Nephron progenitor cell (in vitro differentiated cells): ENCODE measurements around the gene RAE1.

ENCODE experiments used
- DNase-seq: peaks from one replicate; pipeline ENCODE4 v3.0.0; 2021
- H3K27ac Mint-ChIP-seq: 2 replicates; pipeline ENCODE4 v1.8.0; 2021; ENCODE audit warnings: mild to moderate bottlenecking, moderate library complexity, mixed read lengths
- H3K27me3 Mint-ChIP-seq: 2 replicates; pipeline ENCODE4 v1.8.0; 2021; ENCODE audit warnings: mild to moderate bottlenecking, low read depth, mixed read lengths; ENCODE audit not compliant: poor library complexity
- H3K36me3 Mint-ChIP-seq: 2 replicates; pipeline ENCODE4 v1.8.0; 2021; ENCODE audit warnings: low read depth, mixed read lengths
- H3K4me1 Mint-ChIP-seq: 2 replicates; pipeline ENCODE4 v1.8.0; 2021; ENCODE audit warnings: mixed read lengths
- H3K4me3 Mint-ChIP-seq: 2 replicates; pipeline ENCODE4 v1.8.0; 2021; ENCODE audit warnings: mild to moderate bottlenecking, moderate library complexity, mixed read lengths
- H3K9me3 Mint-ChIP-seq: 2 replicates; pipeline ENCODE4 v1.8.0; 2021; ENCODE audit warnings: mild to moderate bottlenecking, moderate library complexity, mixed read lengths
- TF ChIP-seq, protein P1 (sequence below): fragments of 200-600 bp; sonication (generic); IDR thresholded peaks from 2 replicates; pipeline ENCODE4 v1.5.0; 2021; ENCODE audit warnings: antibody characterized with exemption

Gene RAE1

DNA sequence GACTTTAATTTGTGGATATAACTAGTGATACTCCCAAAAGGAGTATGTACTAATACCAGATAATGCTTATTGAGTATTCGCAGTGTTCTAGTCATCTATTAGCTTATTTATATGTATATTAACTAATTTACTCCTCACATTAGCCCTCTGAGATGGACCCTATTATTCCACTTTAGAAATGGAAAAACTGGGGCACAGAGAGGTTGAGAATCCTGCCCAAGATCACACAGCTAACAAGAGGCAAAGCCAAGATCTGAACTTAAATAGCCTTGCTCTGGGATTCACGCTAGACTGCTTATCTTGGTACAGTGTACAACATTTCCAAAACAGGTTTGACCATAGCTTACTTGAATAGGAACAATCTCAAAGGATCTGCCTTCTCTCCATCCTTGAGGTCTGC lies 29.9 kb upstream of the RAE1 start:
- peaks cover 53% of the 10 kb centered on the region for H3K4me1 Mint-ChIP-seq
- no peak overlapping the region for H3K4me3 Mint-ChIP-seq
- TF ChIP-seq, protein P1, sequence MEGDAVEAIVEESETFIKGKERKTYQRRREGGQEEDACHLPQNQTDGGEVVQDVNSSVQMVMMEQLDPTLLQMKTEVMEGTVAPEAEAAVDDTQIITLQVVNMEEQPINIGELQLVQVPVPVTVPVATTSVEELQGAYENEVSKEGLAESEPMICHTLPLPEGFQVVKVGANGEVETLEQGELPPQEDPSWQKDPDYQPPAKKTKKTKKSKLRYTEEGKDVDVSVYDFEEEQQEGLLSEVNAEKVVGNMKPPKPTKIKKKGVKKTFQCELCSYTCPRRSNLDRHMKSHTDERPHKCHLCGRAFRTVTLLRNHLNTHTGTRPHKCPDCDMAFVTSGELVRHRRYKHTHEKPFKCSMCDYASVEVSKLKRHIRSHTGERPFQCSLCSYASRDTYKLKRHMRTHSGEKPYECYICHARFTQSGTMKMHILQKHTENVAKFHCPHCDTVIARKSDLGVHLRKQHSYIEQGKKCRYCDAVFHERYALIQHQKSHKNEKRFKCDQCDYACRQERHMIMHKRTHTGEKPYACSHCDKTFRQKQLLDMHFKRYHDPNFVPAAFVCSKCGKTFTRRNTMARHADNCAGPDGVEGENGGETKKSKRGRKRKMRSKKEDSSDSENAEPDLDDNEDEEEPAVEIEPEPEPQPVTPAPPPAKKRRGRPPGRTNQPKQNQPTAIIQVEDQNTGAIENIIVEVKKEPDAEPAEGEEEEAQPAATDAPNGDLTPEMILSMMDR: no peak
- H3K36me3 Mint-ChIP-seq: no peaks in the 10 kb centered on the region
- no peak for DNase-seq
- H3K9me3 Mint-ChIP-seq: no peaks in the 10 kb centered on the region
- H3K27ac Mint-ChIP-seq: no peak overlapping the region
- H3K27me3 Mint-ChIP-seq: peaks cover 11% of the 10 kb centered on the region

DNA sequence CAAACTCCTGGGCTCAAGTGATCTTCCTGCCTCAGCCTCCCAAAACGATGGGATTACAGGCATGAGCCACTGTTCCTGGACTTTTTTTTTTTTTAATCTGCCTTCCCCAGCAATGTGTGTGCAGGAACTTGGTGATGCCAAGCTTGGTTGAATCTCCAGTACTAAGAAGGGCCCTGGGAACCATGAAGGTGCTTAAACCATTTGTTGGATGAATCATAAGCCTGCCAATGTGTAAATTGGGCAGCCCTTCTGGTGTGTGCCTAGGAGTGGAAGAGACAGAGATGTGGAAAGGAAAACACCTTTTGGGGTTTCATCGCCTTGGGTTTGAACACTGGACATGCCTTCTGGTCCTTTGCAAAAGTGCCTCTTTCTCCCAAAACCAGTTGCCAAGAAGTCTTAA lies 28.6 kb upstream of the RAE1 start:
- no peaks in the 10 kb centered on the region for H3K36me3 Mint-ChIP-seq
- H3K4me1 Mint-ChIP-seq: peaks cover 55% of the 10 kb centered on the region
- TF ChIP-seq, protein P1: no peak
- H3K4me3 Mint-ChIP-seq: peak overlapping the region; percentile 65
- H3K27ac Mint-ChIP-seq: peak overlapping the region; percentile 53
- H3K27me3 Mint-ChIP-seq: peaks cover 16% of the 10 kb centered on the region
- no peaks in the 10 kb centered on the region for H3K9me3 Mint-ChIP-seq
- DNase-seq: no peak

DNA sequence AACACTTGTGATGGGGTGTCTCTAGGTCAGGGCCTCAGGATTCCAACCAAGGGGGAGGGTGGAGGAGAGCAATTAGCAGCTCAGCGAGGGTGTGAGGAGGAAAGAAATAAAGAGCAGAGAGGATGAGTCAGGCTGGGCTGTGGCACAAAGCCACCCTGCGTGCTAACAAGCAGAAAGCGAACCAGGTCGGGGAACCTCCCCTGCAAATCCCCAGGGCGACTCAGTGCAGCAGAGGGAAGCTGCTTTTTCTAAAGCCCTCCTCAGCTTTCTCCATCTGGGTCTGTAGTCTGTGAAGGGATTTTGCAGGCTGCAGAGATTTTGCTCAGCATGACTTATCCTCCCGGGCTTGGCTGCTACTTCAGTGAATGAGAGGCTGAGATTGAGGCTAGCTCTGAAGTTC lies 28.0 kb upstream of the RAE1 start:
- Mint-ChIP-seq H3K27me3 (peaks cover 16% of the 10 kb centered on the region), H3K27ac (peak overlapping the region; percentile 60), H3K4me1 (peaks cover 54% of the 10 kb centered on the region), H3K36me3 (no peaks in the 10 kb centered on the region), H3K4me3 (peak overlapping the region; percentile 65), H3K9me3 (no peaks in the 10 kb centered on the region)
- peak; percentile 20 for DNase-seq
- TF ChIP-seq, protein P1: no peak

DNA sequence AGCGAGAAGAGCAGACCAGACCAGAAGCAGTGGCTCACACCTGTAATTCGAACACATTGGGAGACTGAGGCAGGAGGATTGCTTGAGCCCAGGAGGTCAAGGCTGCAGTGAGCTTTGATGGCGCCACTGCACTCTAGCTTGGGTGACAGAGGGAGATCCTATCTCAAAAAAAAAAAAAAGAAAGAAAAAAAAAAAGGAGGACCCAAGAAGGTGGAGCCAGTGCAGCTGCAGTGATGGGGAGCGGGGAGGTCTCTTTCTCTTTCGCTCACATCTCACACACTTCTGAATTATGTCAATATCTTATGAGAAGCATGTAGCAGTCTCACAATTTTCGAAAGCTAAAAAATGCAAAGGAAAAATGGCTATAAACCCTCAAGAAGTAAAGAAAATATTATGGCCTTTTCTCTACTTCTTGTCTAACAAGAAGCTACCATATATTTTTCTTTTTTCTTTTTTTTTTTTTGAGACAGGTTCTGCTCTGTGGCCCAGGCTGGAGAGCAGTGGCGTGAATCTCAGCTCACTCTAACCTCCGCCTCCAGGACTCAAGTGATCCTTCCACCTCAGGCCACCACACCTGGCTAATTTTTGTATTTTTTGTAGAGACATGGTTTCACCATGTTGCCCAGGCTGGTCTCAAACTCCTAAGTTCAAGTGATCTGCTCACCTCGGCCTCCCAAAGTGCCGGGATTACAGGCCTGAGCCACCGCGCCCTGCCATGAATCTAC lies 25.3 kb upstream of the RAE1 start:
- H3K4me1 Mint-ChIP-seq: peaks cover 48% of the 10 kb centered on the region
- H3K4me3 Mint-ChIP-seq: no peak overlapping the region
- no peak overlapping the region for H3K27ac Mint-ChIP-seq
- H3K9me3 Mint-ChIP-seq: no peaks in the 10 kb centered on the region
- no peak for DNase-seq
- H3K27me3 Mint-ChIP-seq: peaks cover 13% of the 10 kb centered on the region
- TF ChIP-seq, protein P1: no peak
- H3K36me3 Mint-ChIP-seq: no peaks in the 10 kb centered on the region

DNA sequence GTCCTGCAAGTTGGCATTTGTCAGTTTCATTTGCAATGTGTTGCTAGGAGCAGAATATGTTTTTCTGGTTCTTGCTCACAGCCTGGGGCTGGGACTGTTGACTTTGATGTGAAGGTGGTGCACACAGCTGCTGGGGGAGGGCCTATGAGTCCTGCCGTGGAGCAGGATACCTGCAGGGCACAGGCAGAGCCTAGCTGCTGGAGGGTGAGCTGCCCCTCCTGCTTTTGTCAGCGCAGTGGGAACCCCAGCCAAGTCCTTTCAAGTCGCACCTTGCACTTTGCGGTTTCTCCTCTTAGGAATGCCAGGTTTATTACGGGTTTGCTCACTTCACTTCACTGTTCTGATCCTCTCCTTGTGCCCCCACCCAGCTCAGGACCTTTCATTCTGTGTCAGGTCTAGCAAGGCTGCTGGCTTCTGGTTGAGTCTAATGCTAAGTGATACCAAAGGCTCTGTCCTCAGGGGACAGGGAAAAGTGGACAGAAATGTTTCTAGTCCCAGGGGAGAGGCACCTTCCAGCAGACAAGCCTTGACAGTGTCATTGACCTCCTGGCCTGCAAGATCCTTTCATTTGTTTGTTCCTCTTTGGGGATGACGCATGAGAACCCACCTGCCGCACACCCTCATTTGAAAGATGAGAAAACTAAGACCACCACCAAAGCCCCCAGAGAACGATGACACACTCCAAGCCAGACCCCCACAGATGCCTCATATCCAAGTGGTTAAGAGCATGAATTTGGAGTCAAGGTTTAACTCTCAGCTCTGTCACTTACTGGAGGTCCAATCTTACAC lies 24.2 kb upstream of the RAE1 start:
- H3K27me3 Mint-ChIP-seq: peaks cover 13% of the 10 kb centered on the region
- no peaks in the 10 kb centered on the region for H3K9me3 Mint-ChIP-seq
- TF ChIP-seq, protein P1: no peak
- H3K27ac Mint-ChIP-seq: no peak overlapping the region
- no peaks in the 10 kb centered on the region for H3K36me3 Mint-ChIP-seq
- no peak for DNase-seq
- H3K4me1 Mint-ChIP-seq: peaks cover 48% of the 10 kb centered on the region
- no peak overlapping the region for H3K4me3 Mint-ChIP-seq
